ENCODE results near the gene CEBPG.

CEBPG gene

GRCh38 chr19:33409906-33410685, 36.6 kb downstream of the CEBPG start:
- no peak for TF ChIP-seq CTCF (IDR thresholded peaks at IDR 0.05; ENCODE audit: borderline replicate concordance, insufficient read depth, low read depth, low read length)
- H3K4me3 ChIP-seq (ENCODE audit: low read depth, low read length): no peak overlapping the region

GRCh38 chr19:33410915-33411401, 37.4 kb downstream of the CEBPG start:
- TF ChIP-seq CTCF (IDR thresholded peaks at IDR 0.05; ENCODE audit: borderline replicate concordance, insufficient read depth, low read depth, low read length): no peak

GRCh38 chr19:33411621-33412180, 38.2 kb downstream of the CEBPG start:
- TF ChIP-seq CTCF (IDR thresholded peaks at IDR 0.05; ENCODE audit: borderline replicate concordance, insufficient read depth, low read depth, low read length): no peak
- H3K4me3 ChIP-seq (ENCODE audit: low read depth, low read length): no peak overlapping the region

More at GRCh38 chr19:33410915-33411401, 37.4 kb downstream of the CEBPG start:
- no peak overlapping the region for H3K4me3 ChIP-seq (ENCODE audit: low read depth, low read length)

- no peak overlapping the region for H3K4me3 ChIP-seq (ENCODE audit: low read depth, low read length)
- TF ChIP-seq CTCF (IDR thresholded peaks at IDR 0.05; ENCODE audit: borderline replicate concordance, insufficient read depth, low read depth, low read length): no peak
Measured at GRCh38 chr19:33412601-33413425, 39.3 kb downstream of the CEBPG start.

GRCh38 chr19:33413426-33413725, 39.9 kb downstream of the CEBPG start:
- TF ChIP-seq CTCF (IDR thresholded peaks at IDR 0.05; ENCODE audit: borderline replicate concordance, insufficient read depth, low read depth, low read length): no peak

GRCh38 chr19:33413868-33414666, 40.6 kb downstream of the CEBPG start:
- TF ChIP-seq CTCF (IDR thresholded peaks at IDR 0.05; ENCODE audit: borderline replicate concordance, insufficient read depth, low read depth, low read length): no peak
- no peak overlapping the region for H3K4me3 ChIP-seq (ENCODE audit: low read depth, low read length)

More at GRCh38 chr19:33413426-33413725, 39.9 kb downstream of the CEBPG start:
- no peak overlapping the region for H3K4me3 ChIP-seq (ENCODE audit: low read depth, low read length)
